HCT116 (cell line): ENCODE data around the gene SEPTIN5. TPM values are rescaled to one million over a fixed set of nuclear protein-coding genes. Genes with fewer than 3 reads are reported as not detected.

Experiments
- ATAC-seq: fragments of 200-7000 bp; cut with Tn5 transposase; 2 replicates; pipeline ENCODE4 v1.9.1; 2020; ENCODE audit warnings: mild to moderate bottlenecking, moderate library complexity
- BruUV-seq: library from RNA; stranded (reverse); fragments of 400-500 nt; replicated peaks from 2 replicates; lab custom pipeline; 2021; lab: Mats Ljungman, UMichigan
- CTCF ChIA-PET: fragments of 300-600 bp; sonication (Branson Sonifier 250); formaldehyde crosslinking; loops from one replicate; lab custom pipeline; 2021; ENCODE audit warnings: antibody characterized with exemption; lab: Charles Lee
- POLR2A ChIA-PET: fragments of 300-600, 350-600 bp; sonication (Branson Sonifier 250); formaldehyde crosslinking; loops from one replicate; lab custom pipeline; 2021; ENCODE audit warnings: antibody characterized with exemption; lab: Charles Lee
- RAD21 ChIA-PET, 2 experiments: fragments of 300-600 bp; sonication (Branson Sonifier 250); formaldehyde crosslinking; loops; one replicate each; lab custom pipeline; 2023; ENCODE audit warnings: low total read pairs in 2 of 2; ENCODE audit not compliant: uncharacterized antibody in 2 of 2, unreplicated experiment in 2 of 2, low non-redundant PET in 1 of 2; lab: Charles Lee
- DNase-seq: peaks from one replicate; pipeline ENCODE4 v3.0.0-alpha.2; 2010; ENCODE audit warnings: low read depth, low spot score
- H2AFZ ChIP-seq: fragments of 200-600 bp; shearing (Covaris generic), sonication (generic); 2 replicates; pipeline ENCODE4 v1.6.1; 2017; ENCODE audit warnings: low read depth, mixed run types, mixed read lengths, antibody characterized with exemption, low read length; ENCODE audit not compliant: poor library complexity, severe bottlenecking
- H3K27ac ChIP-seq: 2 replicates; pipeline ENCODE4 v1.5.1; 2012; ENCODE audit warnings: low read depth, low read length
- H3K27me3 ChIP-seq: fragments of 200-600 bp; sonication (generic); 2 replicates; pipeline ENCODE4 v1.6.1; 2016; ENCODE audit warnings: mixed run types, low read length, mixed read lengths; ENCODE audit not compliant: insufficient read depth
- H3K36me3 ChIP-seq, 2 experiments: fragments of 200-500 bp in 1 of 2; fragments of 200-600 bp in 1 of 2; sonication (Bioruptor generic) in 1 of 2; sonication (generic) in 1 of 2; 2 replicates each; pipeline versions ENCODE4 v1.5.1 to v1.6.1; 2014 to 2016; ENCODE audit warnings: low read length in 2 of 2, inconsistent platforms in 1 of 2, mixed read lengths in 1 of 2, mixed run types in 1 of 2; ENCODE audit not compliant: insufficient read depth in 2 of 2, control insufficient read depth in 1 of 2
- H3K4me1 ChIP-seq, 2 experiments: fragments of 200-600 bp in 1 of 2; sonication (generic) in 1 of 2; 2 replicates each; pipeline versions ENCODE4 v1.5.1 to v1.6.1; 2012 to 2017; ENCODE audit warnings: low read length in 2 of 2, inconsistent platforms in 1 of 2, mild to moderate bottlenecking in 1 of 2, mixed read lengths in 1 of 2, mixed run types in 1 of 2, moderate library complexity in 1 of 2; ENCODE audit not compliant: insufficient read depth in 2 of 2, control insufficient read depth in 1 of 2
- H3K4me2 ChIP-seq: fragments of 200-600 bp; sonication (generic); 2 replicates; pipeline ENCODE4 v1.6.1; 2017; ENCODE audit warnings: mixed run types, low read length, mixed read lengths
- H3K4me3 ChIP-seq, 2 experiments: fragments of 200-600 bp in 1 of 2; sonication (generic) in 1 of 2; replicated peaks in 1 of 2; 2 replicates each; pipeline ENCODE4 v1.5.1; 2011 to 2016; ENCODE audit warnings: low read length in 2 of 2, control low read depth in 1 of 2, low read depth in 1 of 2, mild to moderate bottlenecking in 1 of 2, mixed read lengths in 1 of 2, mixed run types in 1 of 2
- H3K79me2 ChIP-seq: fragments of 200-600 bp; sonication (generic); 2 replicates; pipeline ENCODE4 v1.6.1; 2017; ENCODE audit warnings: mild to moderate bottlenecking, mixed run types, low read length, moderate library complexity, mixed read lengths; ENCODE audit not compliant: insufficient read depth
- H3K9ac ChIP-seq: fragments of 200-600 bp; sonication (generic); 2 replicates; pipeline ENCODE4 v1.6.1; 2016; ENCODE audit warnings: low read length, mixed read lengths
- H3K9me2 ChIP-seq: fragments of 200-600 bp; sonication (generic), shearing (Covaris generic); 2 replicates; pipeline ENCODE4 v1.6.1; 2017; ENCODE audit warnings: mixed run types, mild to moderate bottlenecking, moderate library complexity; ENCODE audit not compliant: insufficient read depth
- H3K9me3 ChIP-seq, 2 experiments: fragments of 200-500 bp in 1 of 2; fragments of 200-600 bp in 1 of 2; sonication (Bioruptor generic) in 1 of 2; sonication (generic) in 1 of 2; 2 replicates each; pipeline ENCODE4 v1.6.1; 2014 to 2017; ENCODE audit warnings: low read length in 2 of 2, mixed read lengths in 2 of 2, inconsistent platforms in 1 of 2, low read depth in 1 of 2, mild to moderate bottlenecking in 1 of 2, mixed run types in 1 of 2, moderate library complexity in 1 of 2; ENCODE audit not compliant: control insufficient read depth in 1 of 2, insufficient read depth in 1 of 2
- H4K20me1 ChIP-seq: fragments of 200-600 bp; sonication (generic), shearing (Covaris generic); 2 replicates; pipeline ENCODE4 v1.6.1; 2017; ENCODE audit warnings: mixed run types, mild to moderate bottlenecking, moderate library complexity; ENCODE audit not compliant: insufficient read depth
- EZH2 ChIP-seq: fragments of 200-600 bp; sonication (generic); IDR thresholded peaks from 2 replicates; pipeline ENCODE4 v1.6.1; 2017; ENCODE audit warnings: antibody characterized with exemption, mixed run types
- EZH2phosphoT487 ChIP-seq: fragments of 200-600 bp; IDR thresholded peaks from 2 replicates; pipeline ENCODE4 v1.6.1; 2018; ENCODE audit warnings: antibody characterized with exemption, borderline replicate concordance
- FOSL1 ChIP-seq: IDR thresholded peaks from 2 replicates; pipeline ENCODE4 v1.6.1; 2012; ENCODE audit warnings: low read depth
- JUND ChIP-seq: IDR thresholded peaks from 2 replicates; pipeline ENCODE4 v1.6.1; 2012
- POLR2AphosphoS5 ChIP-seq: IDR thresholded peaks from 2 replicates; pipeline ENCODE4 v1.6.1; 2011; ENCODE audit warnings: mild to moderate bottlenecking, low read depth, low read length, moderate library complexity
- SIN3A ChIP-seq: IDR thresholded peaks from 2 replicates; pipeline ENCODE4 v1.6.1; 2012; ENCODE audit warnings: low read depth
- SP1 ChIP-seq: IDR thresholded peaks from 2 replicates; pipeline ENCODE4 v1.6.1; 2012; ENCODE audit warnings: low read depth
- intact Hi-C: fragments of 100-400 bp; cut with micrococcal nuclease; formaldehyde crosslinking; loops from 2 replicates; pipeline ENCODE4 v1.10.0; 2022
- total RNA-seq: library from RNA; stranded (reverse); gene quantifications from one replicate; pipeline ENCODE4 v1.2.1, GENCODE V29; 2021; ENCODE audit not compliant: unreplicated experiment
- TF ChIP-seq, protein P1 (sequence below): IDR thresholded peaks from 2 replicates; pipeline ENCODE4 v1.6.1; 2011; ENCODE audit warnings: mild to moderate bottlenecking, low read length, moderate library complexity; ENCODE audit not compliant: insufficient replicate concordance; ENCODE audit errors: extremely low read depth
- TF ChIP-seq, protein P2 (sequence below): IDR thresholded peaks from 2 replicates; pipeline ENCODE4 v1.6.1; 2012; ENCODE audit warnings: low read depth

SEPTIN5 gene
- total RNA-seq, 1 experiment from 2014 or later, result 9.0 TPM

DNA sequence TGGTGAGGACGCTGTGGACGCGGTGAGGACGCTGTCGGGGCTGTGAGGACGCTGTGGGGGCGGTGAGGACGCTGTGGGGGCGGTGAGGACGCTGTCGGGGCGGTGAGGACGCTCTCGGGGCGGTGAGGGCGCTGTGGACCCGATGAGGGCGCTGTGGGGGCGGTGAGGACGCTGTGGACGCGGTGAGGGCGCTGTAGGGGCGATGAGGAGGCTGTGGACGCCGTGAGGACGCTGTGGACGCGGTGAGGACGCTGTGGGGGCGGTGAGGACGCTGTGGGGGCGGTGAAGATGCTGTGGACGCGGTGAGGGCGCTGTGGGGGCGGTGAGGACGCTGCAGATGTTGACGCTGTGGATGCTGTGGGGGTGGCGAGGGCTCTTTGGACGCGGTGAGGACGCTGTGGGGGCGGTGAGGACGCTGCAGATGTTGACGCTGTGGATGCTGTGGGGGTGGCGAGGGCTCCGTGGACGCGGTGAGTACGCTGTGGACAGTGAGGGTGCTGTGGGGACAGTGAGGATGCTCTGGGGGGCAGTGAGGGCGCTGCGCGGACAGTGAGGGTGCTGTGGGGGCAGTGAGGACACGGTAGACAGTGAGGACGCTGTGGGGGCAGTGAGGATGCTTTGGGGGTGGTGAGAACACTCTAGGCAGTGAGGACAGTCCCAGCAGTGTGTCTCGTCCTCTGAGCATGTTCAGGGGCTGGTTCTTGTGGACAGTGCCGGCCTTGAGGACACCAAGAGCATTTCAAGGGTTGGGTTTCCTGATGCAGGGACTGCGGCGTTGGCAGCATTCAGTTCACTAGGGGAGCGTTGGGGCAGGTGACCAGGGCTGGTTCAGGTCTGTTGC lies 13.2 kb downstream of the SEPTIN5 start:
- Histone ChIP-seq H3K9me2 (no peaks in the 10 kb centered on the region), H3K27me3 (no peaks in the 10 kb centered on the region), H4K20me1 (no peaks in the 10 kb centered on the region)
- ChIA-PET CTCF (no interaction called here), POLR2A (no interaction called here)
- TF ChIP-seq EZH2, result no peak
- TF ChIP-seq FOSL1, result no peak
- TF ChIP-seq POLR2AphosphoS5, result no peak
- TF ChIP-seq SP1, result no peak
- TF ChIP-seq JUND, result no peak
- TF ChIP-seq, protein P1, sequence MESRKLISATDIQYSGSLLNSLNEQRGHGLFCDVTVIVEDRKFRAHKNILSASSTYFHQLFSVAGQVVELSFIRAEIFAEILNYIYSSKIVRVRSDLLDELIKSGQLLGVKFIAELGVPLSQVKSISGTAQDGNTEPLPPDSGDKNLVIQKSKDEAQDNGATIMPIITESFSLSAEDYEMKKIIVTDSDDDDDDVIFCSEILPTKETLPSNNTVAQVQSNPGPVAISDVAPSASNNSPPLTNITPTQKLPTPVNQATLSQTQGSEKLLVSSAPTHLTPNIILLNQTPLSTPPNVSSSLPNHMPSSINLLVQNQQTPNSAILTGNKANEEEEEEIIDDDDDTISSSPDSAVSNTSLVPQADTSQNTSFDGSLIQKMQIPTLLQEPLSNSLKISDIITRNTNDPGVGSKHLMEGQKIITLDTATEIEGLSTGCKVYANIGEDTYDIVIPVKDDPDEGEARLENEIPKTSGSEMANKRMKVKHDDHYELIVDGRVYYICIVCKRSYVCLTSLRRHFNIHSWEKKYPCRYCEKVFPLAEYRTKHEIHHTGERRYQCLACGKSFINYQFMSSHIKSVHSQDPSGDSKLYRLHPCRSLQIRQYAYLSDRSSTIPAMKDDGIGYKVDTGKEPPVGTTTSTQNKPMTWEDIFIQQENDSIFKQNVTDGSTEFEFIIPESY, result no peak
- TF ChIP-seq SIN3A, result no peak
- TF ChIP-seq, protein P2, sequence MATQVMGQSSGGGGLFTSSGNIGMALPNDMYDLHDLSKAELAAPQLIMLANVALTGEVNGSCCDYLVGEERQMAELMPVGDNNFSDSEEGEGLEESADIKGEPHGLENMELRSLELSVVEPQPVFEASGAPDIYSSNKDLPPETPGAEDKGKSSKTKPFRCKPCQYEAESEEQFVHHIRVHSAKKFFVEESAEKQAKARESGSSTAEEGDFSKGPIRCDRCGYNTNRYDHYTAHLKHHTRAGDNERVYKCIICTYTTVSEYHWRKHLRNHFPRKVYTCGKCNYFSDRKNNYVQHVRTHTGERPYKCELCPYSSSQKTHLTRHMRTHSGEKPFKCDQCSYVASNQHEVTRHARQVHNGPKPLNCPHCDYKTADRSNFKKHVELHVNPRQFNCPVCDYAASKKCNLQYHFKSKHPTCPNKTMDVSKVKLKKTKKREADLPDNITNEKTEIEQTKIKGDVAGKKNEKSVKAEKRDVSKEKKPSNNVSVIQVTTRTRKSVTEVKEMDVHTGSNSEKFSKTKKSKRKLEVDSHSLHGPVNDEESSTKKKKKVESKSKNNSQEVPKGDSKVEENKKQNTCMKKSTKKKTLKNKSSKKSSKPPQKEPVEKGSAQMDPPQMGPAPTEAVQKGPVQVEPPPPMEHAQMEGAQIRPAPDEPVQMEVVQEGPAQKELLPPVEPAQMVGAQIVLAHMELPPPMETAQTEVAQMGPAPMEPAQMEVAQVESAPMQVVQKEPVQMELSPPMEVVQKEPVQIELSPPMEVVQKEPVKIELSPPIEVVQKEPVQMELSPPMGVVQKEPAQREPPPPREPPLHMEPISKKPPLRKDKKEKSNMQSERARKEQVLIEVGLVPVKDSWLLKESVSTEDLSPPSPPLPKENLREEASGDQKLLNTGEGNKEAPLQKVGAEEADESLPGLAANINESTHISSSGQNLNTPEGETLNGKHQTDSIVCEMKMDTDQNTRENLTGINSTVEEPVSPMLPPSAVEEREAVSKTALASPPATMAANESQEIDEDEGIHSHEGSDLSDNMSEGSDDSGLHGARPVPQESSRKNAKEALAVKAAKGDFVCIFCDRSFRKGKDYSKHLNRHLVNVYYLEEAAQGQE, result no peak
- TF ChIP-seq EZH2phosphoT487, result no peak
- TF ChIP-seq, all 23 proteins: peak for 0
- ATAC-seq (no peak), DNase-seq (no peak)
- no peak overlapping the region for H3K4me2 ChIP-seq
- H3K4me1 ChIP-seq, result peaks cover 10 to 25% of the 10 kb centered on the region in 2 experiments
- H3K4me3 ChIP-seq, result no peak overlapping the region
- intact Hi-C loops, result no loop called here
- RAD21 ChIA-PET, result no interaction called here
- no peaks in the 10 kb centered on the region for H3K79me2 ChIP-seq
- no peak overlapping the region for H2AFZ ChIP-seq
- no peak overlapping the region for H3K9ac ChIP-seq
- BruUV-seq, result no TSS peak
- H3K9me3 ChIP-seq, result no peaks in the 10 kb centered on the region
- no peak overlapping the region for H3K27ac ChIP-seq
- H3K36me3 ChIP-seq, result no peaks in the 10 kb centered on the region; a peak in 1 of 4 replicates
